Uterus (tissue), 2 donors: ENCODE data around the gene UTP20.

ENCODE experiments used
- POLR2A ChIP-seq, 2 donors: fragments of 450-650 bp; IDR thresholded peaks; one replicate each; pipeline ENCODE4 v1.6.1; 2016; ENCODE audit warnings: antibody characterized with exemption in 2 of 2, mild to moderate bottlenecking in 1 of 2, moderate library complexity in 1 of 2
- TF ChIP-seq, protein P1 (sequence below), 4 experiments: fragments of 200-600 bp in 2 of 4; fragments of 450-650 bp in 2 of 4; sonication (generic) in 2 of 4; IDR thresholded peaks; one replicate each; pipeline ENCODE4 v1.5.1; 2016 to 2019; ENCODE audit warnings: antibody characterized with exemption in 4 of 4, mild to moderate bottlenecking in 2 of 4, moderate library complexity in 1 of 4

- TF ChIP-seq, protein P1, sequence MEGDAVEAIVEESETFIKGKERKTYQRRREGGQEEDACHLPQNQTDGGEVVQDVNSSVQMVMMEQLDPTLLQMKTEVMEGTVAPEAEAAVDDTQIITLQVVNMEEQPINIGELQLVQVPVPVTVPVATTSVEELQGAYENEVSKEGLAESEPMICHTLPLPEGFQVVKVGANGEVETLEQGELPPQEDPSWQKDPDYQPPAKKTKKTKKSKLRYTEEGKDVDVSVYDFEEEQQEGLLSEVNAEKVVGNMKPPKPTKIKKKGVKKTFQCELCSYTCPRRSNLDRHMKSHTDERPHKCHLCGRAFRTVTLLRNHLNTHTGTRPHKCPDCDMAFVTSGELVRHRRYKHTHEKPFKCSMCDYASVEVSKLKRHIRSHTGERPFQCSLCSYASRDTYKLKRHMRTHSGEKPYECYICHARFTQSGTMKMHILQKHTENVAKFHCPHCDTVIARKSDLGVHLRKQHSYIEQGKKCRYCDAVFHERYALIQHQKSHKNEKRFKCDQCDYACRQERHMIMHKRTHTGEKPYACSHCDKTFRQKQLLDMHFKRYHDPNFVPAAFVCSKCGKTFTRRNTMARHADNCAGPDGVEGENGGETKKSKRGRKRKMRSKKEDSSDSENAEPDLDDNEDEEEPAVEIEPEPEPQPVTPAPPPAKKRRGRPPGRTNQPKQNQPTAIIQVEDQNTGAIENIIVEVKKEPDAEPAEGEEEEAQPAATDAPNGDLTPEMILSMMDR (IDR thresholded peaks at IDR 0.05): no peak
- TF ChIP-seq POLR2A (IDR thresholded peaks at IDR 0.05): no peak
Measured at GRCh38 chr12:101287357-101287756, 7.5 kb downstream of the UTP20 start.
